Sigmoid colon (tissue), 7 donors: ENCODE data around the gene PAX5. TPM values are rescaled to one million over a fixed set of nuclear protein-coding genes. Genes with fewer than 3 reads are reported as not detected.

Experiments
- DNase-seq: peaks from one replicate; pipeline ENCODE4 v3.0.0-alpha.2; 2019
- H3K27ac ChIP-seq, 4 donors: fragments of 200-600 bp; sonication (generic); one replicate each; pipeline ENCODE4 v1.5.1; 2016 to 2019; ENCODE audit warnings: mild to moderate bottlenecking in 1 of 4
- H3K27me3 ChIP-seq, 3 donors: fragments of 200-600 bp; sonication (generic); one replicate each; pipeline ENCODE4 v1.5.1; 2019; ENCODE audit warnings: mild to moderate bottlenecking in 1 of 3
- H3K36me3 ChIP-seq, 4 donors: fragments of 200-600 bp; sonication (generic); one replicate each; pipeline ENCODE4 v1.5.1; 2016 to 2019
- H3K4me1 ChIP-seq, 4 donors: fragments of 200-600 bp; sonication (generic); one replicate each; pipeline ENCODE4 v1.5.1; 2017 to 2019
- H3K4me3 ChIP-seq, 4 donors: fragments of 200-600 bp; sonication (generic); one replicate each; pipeline ENCODE4 v1.5.1; 2017 to 2019; ENCODE audit warnings: mild to moderate bottlenecking in 2 of 4, moderate library complexity in 1 of 4
- H3K9me3 ChIP-seq, 4 donors: fragments of 200-600 bp in 3 of 4; sonication (generic) in 3 of 4; one replicate each; pipeline versions ENCODE4 v1.5.1 to v1.6.1; 2013 to 2019
- EP300 ChIP-seq, 4 donors: sonication (generic); formaldehyde crosslinking; IDR thresholded peaks; one replicate each; pipeline ENCODE4 v1.6.1; 2017; ENCODE audit warnings: antibody characterized with exemption in 4 of 4
- POLR2A ChIP-seq, 2 donors: fragments of 450-650 bp; IDR thresholded peaks; one replicate each; pipeline ENCODE4 v1.6.1; 2016; ENCODE audit warnings: antibody characterized with exemption in 2 of 2, mild to moderate bottlenecking in 2 of 2, moderate library complexity in 2 of 2
- POLR2AphosphoS5 ChIP-seq, 4 donors: sonication (generic); formaldehyde crosslinking; IDR thresholded peaks; one replicate each; pipeline ENCODE4 v1.6.1; 2017; ENCODE audit warnings: antibody characterized with exemption in 4 of 4
- WGBS, 2 donors: extraction: QIAGEN DNeasy Blood & Tissue Kit; methylation state at CpG; one replicate each; pipeline ENCODE4 v1.1.7; 2013; 5-methylcytosine and 5-hydroxymethylcytosine counted together
- intact Hi-C: fragments of 100-400 bp; cut with DNase I; formaldehyde crosslinking; loops from one replicate; pipeline ENCODE4 v1.15.1; 2023
- polyA plus RNA-seq, 3 donors: library from polyadenylated mRNA; stranded (reverse); fragments of 200-250 nt; gene quantifications; one replicate each; pipeline ENCODE4 v1.2.3, GENCODE V29; 2013
- total RNA-seq, 4 donors: library from RNA; depleted of rRNA; stranded (reverse); fragments of >200 nt; gene quantifications; one replicate each; pipeline ENCODE4 v1.1.0, GENCODE V29; 2016
- TF ChIP-seq, protein P1 (sequence below), 4 experiments: fragments of 450-650 bp in 3 of 4; fragments of 200-600 bp in 1 of 4; IDR thresholded peaks; one replicate each; pipeline ENCODE4 v1.5.1; 2016 to 2019; ENCODE audit warnings: antibody characterized with exemption in 4 of 4, mild to moderate bottlenecking in 3 of 4, moderate library complexity in 2 of 4
- donor health status: healthy with polysubstance abuse.
- donor health status: Bipolar disorder and iron deficiency.
- donor health status: healthy.

PAX5 gene
- total and polyA plus RNA-seq, 7 donors: under 0.01 to 20.1 (median 0.23) TPM; not detected in 4

DNA sequence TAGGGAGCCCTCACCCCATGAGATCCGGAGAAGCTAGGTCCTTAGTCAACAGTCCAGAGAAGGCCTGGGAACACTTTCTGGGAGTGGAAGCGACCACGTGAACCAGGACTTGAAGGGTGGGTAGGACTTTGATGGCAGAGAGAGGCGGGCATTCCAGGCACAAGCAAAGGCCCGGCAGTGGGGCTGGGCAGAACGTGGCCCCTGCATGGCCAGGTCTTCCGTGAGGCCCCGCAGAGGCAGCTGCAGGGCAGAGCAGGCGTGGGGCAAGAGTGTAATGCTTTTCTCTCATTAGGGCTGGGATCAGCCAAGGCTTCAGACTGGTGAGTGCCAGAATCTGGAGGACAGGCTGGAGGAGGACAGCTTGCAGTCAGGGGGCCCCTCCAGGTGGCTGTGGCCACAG, 184.1 kb downstream of the PAX5 start:
- H3K4me1 ChIP-seq: no peaks in the 10 kb centered on the region
- 89 to 91% methylated on average over 9 of the region's 9 CpGs for WGBS, 2 donors
- no peak for DNase-seq
- peaks cover 0 to 13% (median 0%) of the 10 kb centered on the region in 3 donors for H3K27me3 ChIP-seq
- intact Hi-C loops: no loop called here
- H3K4me3 ChIP-seq: no peak overlapping the region
- no peaks in the 10 kb centered on the region for H3K9me3 ChIP-seq
- no peak overlapping the region for H3K27ac ChIP-seq
- TF ChIP-seq POLR2A (IDR thresholded peaks at IDR 0.05): no peak
- no peak for TF ChIP-seq POLR2AphosphoS5 (IDR thresholded peaks at IDR 0.05)
- no peak for TF ChIP-seq EP300 (IDR thresholded peaks at IDR 0.05)
- no peaks in the 10 kb centered on the region for H3K36me3 ChIP-seq

DNA sequence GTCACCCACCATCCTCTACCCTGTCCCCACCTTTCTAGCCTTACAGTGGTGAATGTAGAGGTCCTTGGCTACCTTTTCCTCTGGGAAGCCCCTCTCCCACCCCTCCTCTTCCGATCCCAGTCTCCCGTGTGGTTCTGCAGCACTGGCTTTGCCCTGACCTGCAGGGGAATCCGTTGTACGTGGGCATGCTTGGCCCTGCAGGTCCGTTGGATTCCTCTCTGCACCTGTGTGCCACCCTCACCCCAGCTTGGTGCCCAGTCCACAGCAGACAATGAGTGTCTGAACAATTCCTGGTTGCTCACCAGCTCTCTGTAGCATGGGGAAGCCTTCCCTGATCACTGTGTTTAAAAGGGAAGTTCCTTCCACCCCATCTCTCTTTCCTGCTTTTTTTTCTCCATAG, 185.1 kb downstream of the PAX5 start:
- WGBS, 2 donors: 90 to 92% methylated on average over 5 of the region's 5 CpGs
- H3K4me3 ChIP-seq: no peak overlapping the region
- no peaks in the 10 kb centered on the region for H3K36me3 ChIP-seq
- no peak for DNase-seq
- no peak overlapping the region for H3K27ac ChIP-seq
- H3K9me3 ChIP-seq: no peaks in the 10 kb centered on the region
- peaks cover 0 to 13% (median 0%) of the 10 kb centered on the region in 3 donors for H3K27me3 ChIP-seq
- TF ChIP-seq EP300 (IDR thresholded peaks at IDR 0.05): no peak
- TF ChIP-seq POLR2A (IDR thresholded peaks at IDR 0.05): no peak
- TF ChIP-seq, protein P1, sequence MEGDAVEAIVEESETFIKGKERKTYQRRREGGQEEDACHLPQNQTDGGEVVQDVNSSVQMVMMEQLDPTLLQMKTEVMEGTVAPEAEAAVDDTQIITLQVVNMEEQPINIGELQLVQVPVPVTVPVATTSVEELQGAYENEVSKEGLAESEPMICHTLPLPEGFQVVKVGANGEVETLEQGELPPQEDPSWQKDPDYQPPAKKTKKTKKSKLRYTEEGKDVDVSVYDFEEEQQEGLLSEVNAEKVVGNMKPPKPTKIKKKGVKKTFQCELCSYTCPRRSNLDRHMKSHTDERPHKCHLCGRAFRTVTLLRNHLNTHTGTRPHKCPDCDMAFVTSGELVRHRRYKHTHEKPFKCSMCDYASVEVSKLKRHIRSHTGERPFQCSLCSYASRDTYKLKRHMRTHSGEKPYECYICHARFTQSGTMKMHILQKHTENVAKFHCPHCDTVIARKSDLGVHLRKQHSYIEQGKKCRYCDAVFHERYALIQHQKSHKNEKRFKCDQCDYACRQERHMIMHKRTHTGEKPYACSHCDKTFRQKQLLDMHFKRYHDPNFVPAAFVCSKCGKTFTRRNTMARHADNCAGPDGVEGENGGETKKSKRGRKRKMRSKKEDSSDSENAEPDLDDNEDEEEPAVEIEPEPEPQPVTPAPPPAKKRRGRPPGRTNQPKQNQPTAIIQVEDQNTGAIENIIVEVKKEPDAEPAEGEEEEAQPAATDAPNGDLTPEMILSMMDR (IDR thresholded peaks at IDR 0.05): no peak
- no peak for TF ChIP-seq POLR2AphosphoS5 (IDR thresholded peaks at IDR 0.05)
- intact Hi-C loops: no loop called here
- no peaks in the 10 kb centered on the region for H3K4me1 ChIP-seq

DNA sequence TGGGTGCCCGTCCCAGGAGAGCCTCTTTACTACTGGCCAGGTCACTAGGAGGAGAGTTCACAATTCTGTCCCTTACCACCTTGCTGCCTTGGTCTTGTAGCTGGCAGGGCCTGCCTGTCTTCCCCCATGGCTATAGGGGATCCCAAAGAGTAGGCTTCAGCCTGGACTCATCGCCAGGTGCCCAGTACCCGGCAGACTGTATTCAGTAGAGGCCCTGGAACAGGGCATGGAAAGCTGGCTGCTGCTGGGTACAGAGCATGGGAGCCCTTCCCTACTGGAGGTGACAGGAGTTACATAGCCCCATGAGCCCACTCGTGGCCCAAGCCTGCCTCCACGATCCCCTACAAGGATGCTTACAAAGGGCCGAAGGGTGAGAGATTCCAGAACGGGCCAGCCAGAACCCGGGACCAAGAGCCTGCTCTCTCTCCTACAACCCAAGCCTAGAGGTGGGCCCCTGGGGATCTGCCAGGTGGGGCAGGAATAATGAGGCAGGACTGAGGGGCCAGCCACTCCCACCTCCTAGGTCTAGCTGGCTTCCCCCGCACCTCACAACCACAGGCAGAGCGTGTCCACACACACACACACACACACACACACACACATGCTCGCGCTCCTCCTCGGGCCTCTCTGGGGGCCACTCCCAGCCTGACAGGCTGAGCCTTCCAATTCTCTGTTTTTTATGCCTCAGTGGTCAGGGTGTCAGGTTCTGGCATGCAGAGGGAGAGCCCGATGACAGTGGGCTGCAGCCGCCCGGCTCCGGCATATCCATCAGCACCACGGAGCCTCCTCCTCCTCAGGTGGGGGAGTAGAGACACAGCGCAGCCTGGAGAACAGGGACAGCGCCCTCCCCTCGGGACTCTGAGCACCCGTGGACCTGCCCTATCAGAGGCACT, 186.0 kb downstream of the PAX5 start:
- WGBS, 2 donors: 61 to 62% methylated on average over 22 of the region's 22 CpGs
- Histone ChIP-seq H3K9me3 (no peaks in the 10 kb centered on the region), H3K36me3 (no peaks in the 10 kb centered on the region), H3K27ac (no peak overlapping the region), H3K4me3 (no peak overlapping the region), H3K27me3 (peaks cover 0 to 13% (median 0%) of the 10 kb centered on the region in 3 donors), H3K4me1 (no peaks in the 10 kb centered on the region)
- TF ChIP-seq POLR2AphosphoS5 (IDR thresholded peaks at IDR 0.05) (no peak), EP300 (IDR thresholded peaks at IDR 0.05) (no peak), POLR2A (IDR thresholded peaks at IDR 0.05) (no peak)
- TF ChIP-seq, protein P1 (IDR thresholded peaks at IDR 0.05): no peak
- intact Hi-C loops: no loop called here
- no peak for DNase-seq

DNA sequence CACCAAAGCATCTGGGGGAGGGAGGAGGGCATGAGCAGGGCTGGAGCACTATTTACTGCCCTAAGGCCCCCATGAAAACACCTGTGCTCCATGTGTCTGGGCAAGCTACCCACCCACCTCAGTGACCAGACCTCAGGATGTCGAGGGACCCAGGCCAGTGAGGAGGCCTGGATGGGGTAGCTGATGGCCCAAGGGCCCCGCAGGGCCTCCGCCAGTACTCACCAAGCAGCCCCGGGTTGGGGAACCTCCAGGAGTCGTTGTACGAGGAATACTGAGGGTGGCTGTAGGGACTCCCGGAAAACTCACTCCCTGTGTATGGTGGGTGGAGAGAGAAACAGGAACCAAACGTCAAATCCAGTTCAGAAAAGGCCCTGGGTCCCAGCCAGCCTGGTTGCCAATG, 187.4 kb downstream of the PAX5 start:
- no peaks in the 10 kb centered on the region for H3K36me3 ChIP-seq
- no peak overlapping the region for H3K4me3 ChIP-seq
- WGBS, 2 donors: 88 to 91% methylated on average over 8 of the region's 8 CpGs
- H3K27ac ChIP-seq: no peak overlapping the region
- DNase-seq: no peak
- H3K4me1 ChIP-seq: no peaks in the 10 kb centered on the region
- H3K27me3 ChIP-seq: peaks cover 0 to 13% (median 0%) of the 10 kb centered on the region in 3 donors
- H3K9me3 ChIP-seq: no peaks in the 10 kb centered on the region
- intact Hi-C loops: no loop called here
- TF ChIP-seq EP300 (IDR thresholded peaks at IDR 0.05): no peak
- TF ChIP-seq POLR2A (IDR thresholded peaks at IDR 0.05): no peak
- TF ChIP-seq, protein P1 (IDR thresholded peaks at IDR 0.05): no peak
- no peak for TF ChIP-seq POLR2AphosphoS5 (IDR thresholded peaks at IDR 0.05)

DNA sequence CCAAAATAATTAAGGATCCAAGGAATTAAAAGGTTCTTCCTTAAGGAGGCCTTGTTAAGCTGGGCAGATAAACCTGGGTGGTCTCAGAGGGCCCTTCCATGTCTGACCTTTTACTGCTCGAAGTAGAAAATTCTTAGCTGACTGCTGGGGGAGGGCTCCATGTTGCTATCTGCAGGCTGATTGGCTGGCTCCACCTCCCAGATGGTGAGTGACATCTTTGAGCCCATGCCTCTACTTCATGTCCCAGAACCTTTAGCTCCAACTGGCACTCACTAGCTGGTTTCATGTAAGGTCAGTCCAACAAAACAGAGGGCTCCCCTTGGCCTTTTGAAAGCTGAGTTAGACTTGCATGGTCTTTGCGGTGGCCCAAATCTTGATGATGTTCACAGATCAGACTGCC, 188.2 kb downstream of the PAX5 start:
- TF ChIP-seq POLR2AphosphoS5 (IDR thresholded peaks at IDR 0.05): no peak
- TF ChIP-seq, protein P1 (IDR thresholded peaks at IDR 0.05): no peak
- TF ChIP-seq EP300 (IDR thresholded peaks at IDR 0.05): no peak
- no peak for TF ChIP-seq POLR2A (IDR thresholded peaks at IDR 0.05)
- intact Hi-C loops: no loop called here
- Histone ChIP-seq H3K4me1 (no peaks in the 10 kb centered on the region), H3K27ac (no peak overlapping the region), H3K27me3 (peaks cover 0 to 13% (median 0%) of the 10 kb centered on the region in 3 donors), H3K9me3 (no peaks in the 10 kb centered on the region), H3K4me3 (no peak overlapping the region), H3K36me3 (no peaks in the 10 kb centered on the region)
- WGBS, 2 donors: 90 to 92% methylated on average over 2 of the region's 2 CpGs
- DNase-seq: no peak
